ENCODE results near the gene AZIN2. TPM values are rescaled to one million over a fixed set of nuclear protein-coding genes. Genes with fewer than 3 reads are reported as not detected.

AZIN2 gene
- total and polyA plus RNA-seq, 10 donors, result 1.4 to 8.3 (median 3.0) TPM

DNA sequence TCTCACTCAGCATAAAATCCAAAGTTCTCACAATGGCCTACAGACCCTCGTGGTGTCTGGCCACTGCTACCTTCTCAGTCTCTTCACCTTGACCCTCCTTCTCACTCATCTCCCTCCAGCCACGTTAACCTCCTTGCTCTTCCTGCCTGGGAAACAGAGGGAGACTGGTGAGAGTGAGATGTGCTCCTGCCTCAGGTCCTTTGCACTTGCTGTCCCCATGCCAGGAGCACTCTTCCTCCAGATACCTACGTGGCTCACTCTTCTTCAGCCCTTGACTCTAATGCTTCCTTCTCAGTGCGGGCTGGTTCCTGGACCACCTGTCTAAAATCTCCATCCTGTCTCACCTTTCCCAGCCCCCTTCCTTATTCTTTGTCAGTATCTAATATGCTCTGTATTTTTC is 76.2 kb downstream of the AZIN2 start:
- H3K27ac ChIP-seq, result no peak overlapping the region
- peaks cover 0 to 50% (median 14%) of the 10 kb centered on the region in 6 donors for H3K36me3 ChIP-seq
- TF ChIP-seq POLR2AphosphoS5 (IDR thresholded peaks at IDR 0.05) (no peak), POLR2A (IDR thresholded peaks at IDR 0.05) (no peak)
- TF ChIP-seq, protein P1, sequence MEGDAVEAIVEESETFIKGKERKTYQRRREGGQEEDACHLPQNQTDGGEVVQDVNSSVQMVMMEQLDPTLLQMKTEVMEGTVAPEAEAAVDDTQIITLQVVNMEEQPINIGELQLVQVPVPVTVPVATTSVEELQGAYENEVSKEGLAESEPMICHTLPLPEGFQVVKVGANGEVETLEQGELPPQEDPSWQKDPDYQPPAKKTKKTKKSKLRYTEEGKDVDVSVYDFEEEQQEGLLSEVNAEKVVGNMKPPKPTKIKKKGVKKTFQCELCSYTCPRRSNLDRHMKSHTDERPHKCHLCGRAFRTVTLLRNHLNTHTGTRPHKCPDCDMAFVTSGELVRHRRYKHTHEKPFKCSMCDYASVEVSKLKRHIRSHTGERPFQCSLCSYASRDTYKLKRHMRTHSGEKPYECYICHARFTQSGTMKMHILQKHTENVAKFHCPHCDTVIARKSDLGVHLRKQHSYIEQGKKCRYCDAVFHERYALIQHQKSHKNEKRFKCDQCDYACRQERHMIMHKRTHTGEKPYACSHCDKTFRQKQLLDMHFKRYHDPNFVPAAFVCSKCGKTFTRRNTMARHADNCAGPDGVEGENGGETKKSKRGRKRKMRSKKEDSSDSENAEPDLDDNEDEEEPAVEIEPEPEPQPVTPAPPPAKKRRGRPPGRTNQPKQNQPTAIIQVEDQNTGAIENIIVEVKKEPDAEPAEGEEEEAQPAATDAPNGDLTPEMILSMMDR (IDR thresholded peaks at IDR 0.05 in 8 of 11, conservative IDR thresholded peaks at IDR 0.05 in 3 of 11), result no peak
- 82 to 96% (median 87%) methylated on average over 4 of the region's 4 CpGs for WGBS, 5 donors
- intact Hi-C loops (cut with DNase I; ENCODE audit: low total_unique reads), result no loop called here
- no peaks in the 10 kb centered on the region for H3K9me3 ChIP-seq
- H3K4me3 ChIP-seq, result no peak overlapping the region
- H3K27me3 ChIP-seq (replicated peaks in 1 of 7), result no peaks in the 10 kb centered on the region
- DNase-seq, result no peak
- H3K4me1 ChIP-seq, result peaks cover 0 to 41% (median 19%) of the 10 kb centered on the region in 6 donors

DNA sequence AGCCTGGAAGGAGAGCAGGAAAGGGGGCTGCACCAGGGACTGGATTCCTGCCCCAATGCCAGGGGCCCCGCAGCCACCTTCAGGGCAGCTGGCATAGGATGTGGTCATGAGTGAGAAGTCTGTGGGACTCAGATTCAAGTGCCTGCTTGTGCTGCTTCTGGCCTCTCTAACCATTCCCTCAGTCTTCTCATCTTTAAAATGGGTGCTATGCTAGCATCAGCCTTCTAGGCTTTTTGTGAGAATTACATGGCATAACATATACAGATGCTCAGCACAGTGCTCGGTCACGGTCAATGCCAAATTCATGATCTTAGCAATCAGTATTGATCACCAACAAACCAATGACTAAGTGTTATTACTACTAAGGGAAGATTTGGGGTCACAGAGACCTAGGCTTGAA is 77.4 kb downstream of the AZIN2 start:
- no peak for DNase-seq
- no peaks in the 10 kb centered on the region for H3K27me3 ChIP-seq (replicated peaks in 1 of 7)
- intact Hi-C loops (cut with DNase I; ENCODE audit: low total_unique reads), result no loop called here
- peaks cover 0 to 33% (median 19%) of the 10 kb centered on the region in 6 donors for H3K4me1 ChIP-seq
- no peaks in the 10 kb centered on the region for H3K9me3 ChIP-seq
- H3K27ac ChIP-seq, result no peak overlapping the region
- no peak overlapping the region for H3K4me3 ChIP-seq
- 94 to 98% (median 97%) methylated on average over 3 of the region's 3 CpGs for WGBS, 5 donors
- H3K36me3 ChIP-seq, result peaks cover 0 to 53% (median 14%) of the 10 kb centered on the region in 6 donors
- TF ChIP-seq, protein P1 (IDR thresholded peaks at IDR 0.05 in 8 of 11, conservative IDR thresholded peaks at IDR 0.05 in 3 of 11), result no peak
- TF ChIP-seq POLR2A (IDR thresholded peaks at IDR 0.05), result no peak
- TF ChIP-seq POLR2AphosphoS5 (IDR thresholded peaks at IDR 0.05), result no peak

DNA sequence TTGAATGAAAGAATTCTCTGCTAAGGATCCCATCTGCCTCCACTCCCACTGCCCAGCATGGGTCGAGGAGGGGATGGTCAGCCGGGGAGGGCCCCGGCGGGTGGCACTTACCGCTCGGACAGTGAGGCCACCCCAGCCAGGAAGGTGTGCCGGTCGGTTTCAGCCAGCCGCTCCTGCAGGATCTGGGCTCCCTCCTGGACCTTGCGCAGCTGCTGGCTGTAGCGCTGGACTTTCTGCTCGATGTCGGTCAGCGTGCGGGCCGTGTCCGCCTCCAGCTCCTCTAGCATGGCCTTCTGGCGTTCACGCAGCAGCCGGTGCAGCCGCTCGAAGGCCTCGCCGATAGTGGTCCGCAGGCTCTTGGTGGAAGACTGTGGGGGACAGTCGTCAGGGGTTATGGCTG is 78.6 kb downstream of the AZIN2 start:
- no peak for DNase-seq
- no peak overlapping the region for H3K4me3 ChIP-seq
- no peak overlapping the region for H3K27ac ChIP-seq
- TF ChIP-seq POLR2A (IDR thresholded peaks at IDR 0.05) (no peak), POLR2AphosphoS5 (IDR thresholded peaks at IDR 0.05) (peak in 1 of 3 donors; percentile 34)
- WGBS, 5 donors, result 94 to 98% (median 97%) methylated on average over 26 of the region's 26 CpGs
- peaks cover 0 to 25% (median 19%) of the 10 kb centered on the region in 6 donors for H3K4me1 ChIP-seq
- peaks cover 0 to 53% (median 14%) of the 10 kb centered on the region in 6 donors for H3K36me3 ChIP-seq
- no peaks in the 10 kb centered on the region for H3K9me3 ChIP-seq
- intact Hi-C loops (cut with DNase I; ENCODE audit: low total_unique reads), result no loop called here
- H3K27me3 ChIP-seq (replicated peaks in 1 of 7), result no peaks in the 10 kb centered on the region

DNA sequence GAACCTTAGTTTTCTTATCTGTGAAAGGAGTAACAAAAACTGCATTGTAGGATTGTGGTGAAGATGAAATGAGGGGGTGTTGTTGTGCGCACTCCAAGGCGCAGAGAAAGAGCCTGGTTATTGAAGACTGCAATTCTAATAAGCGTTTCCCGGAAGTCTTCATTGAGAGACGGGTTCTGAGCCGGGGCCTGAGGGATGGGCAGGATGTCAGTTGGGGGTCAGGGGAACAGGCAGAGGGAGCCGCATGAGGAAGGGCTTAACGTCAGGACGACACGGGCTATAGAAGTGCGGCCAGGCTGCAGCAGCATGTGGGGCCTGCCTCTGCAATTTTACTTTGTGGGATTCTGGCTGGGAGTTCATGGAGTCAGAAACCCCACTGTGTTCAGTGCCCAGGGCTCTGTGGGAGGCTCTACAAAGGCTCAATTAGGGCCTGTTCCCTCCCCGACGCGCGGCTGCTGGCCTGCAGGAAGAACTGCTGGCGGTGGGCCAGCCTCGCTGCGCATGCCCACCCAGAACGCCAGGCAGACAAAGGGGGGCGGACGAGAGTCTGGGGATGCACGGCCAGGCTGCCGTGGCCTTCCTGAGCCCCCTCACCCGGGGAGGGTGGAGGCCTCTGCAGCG is 80.2 kb downstream of the AZIN2 start:
- WGBS, 5 donors, result 29 to 42% (median 39%) methylated on average over 18 to 25 of the region's 25 CpGs
- Histone ChIP-seq H3K4me3 (no peak overlapping the region), H3K4me1 (peaks cover 0 to 18% (median 13%) of the 10 kb centered on the region in 6 donors), H3K9me3 (no peaks in the 10 kb centered on the region), H3K27me3 (replicated peaks in 1 of 7) (no peaks in the 10 kb centered on the region), H3K36me3 (peaks cover 0 to 66% (median 14%) of the 10 kb centered on the region in 6 donors), H3K27ac (peak overlapping the region in 5 of 8 donors; percentile 11 to 51 (median 38))
- TF ChIP-seq, protein P1 (IDR thresholded peaks at IDR 0.05 in 8 of 11, conservative IDR thresholded peaks at IDR 0.05 in 3 of 11), result no peak
- TF ChIP-seq POLR2AphosphoS5 (IDR thresholded peaks at IDR 0.05), result peak in 2 of 3 donors; percentile 42 to 67
- no peak for DNase-seq
- intact Hi-C loops (cut with DNase I; ENCODE audit: low total_unique reads), result no loop called here

All from spleen (tissue), 11 donors.